Measurements from ENCODE around the gene FN1.

FN1 gene

DNA sequence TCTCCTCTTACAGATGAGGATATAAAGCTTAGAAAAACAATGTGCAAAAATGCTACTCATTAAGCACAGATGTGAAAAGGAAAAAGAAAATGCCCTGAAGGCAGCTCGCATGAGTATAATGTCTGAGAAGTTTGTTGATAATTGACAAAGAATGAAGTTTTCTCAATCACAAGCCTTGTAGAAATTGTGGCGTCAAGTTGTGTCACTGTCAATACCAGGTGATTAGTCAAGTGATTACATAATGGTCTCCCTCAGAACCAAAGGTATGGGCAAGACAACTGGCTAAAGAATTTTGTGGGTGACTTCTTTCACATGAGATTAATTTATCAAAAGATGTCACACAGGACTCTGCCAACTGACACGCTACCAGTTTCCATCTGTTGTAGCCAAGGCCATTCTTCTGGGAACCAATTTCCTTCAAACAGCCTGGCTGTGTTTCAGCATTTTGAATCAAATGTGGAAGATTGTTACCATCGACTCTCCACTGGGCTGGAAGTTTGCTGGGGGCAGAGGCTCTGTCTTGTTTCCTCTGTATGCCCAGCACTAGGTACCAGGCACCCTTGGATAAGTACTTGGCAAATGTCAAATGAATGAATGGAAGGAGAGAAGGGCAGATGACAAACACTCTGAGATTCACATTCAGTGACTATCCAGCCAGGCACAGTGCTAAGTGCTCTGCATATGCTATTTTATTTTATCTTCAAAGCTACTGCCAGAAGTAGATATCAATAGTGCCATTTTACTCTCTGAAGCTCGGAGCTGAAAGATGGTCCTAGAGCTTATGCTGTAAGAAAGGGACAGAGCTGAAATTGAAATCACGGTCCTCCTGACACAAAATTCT, 5.9 kb upstream of the FN1 start:
- no peak for DNase-seq

DNA sequence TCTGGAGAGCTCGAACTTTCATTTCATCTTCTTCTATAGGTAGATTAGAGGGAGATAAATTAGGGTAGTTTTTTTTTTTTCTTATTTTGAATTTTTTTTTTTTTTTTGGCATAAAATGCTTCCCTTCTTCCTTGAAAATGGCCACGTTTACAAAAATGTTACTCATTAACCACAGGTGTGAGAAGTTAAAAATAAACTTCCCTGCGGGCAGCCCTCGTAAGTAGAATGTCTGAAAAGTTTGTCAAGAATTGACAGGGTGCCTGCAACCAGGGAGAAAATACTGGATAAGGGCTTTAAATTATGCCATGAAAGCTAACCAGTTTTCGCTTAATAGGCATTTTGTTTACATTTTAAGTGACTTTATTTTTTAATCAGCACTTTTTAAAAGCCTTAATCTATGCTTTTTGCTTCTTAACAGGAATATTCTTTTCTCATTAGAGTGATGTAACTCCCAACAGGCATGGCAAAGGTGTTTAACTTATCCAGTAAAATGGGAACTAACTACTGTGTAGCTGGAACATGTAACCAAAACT, 4.2 kb upstream of the FN1 start:
- no peak for DNase-seq

DNA sequence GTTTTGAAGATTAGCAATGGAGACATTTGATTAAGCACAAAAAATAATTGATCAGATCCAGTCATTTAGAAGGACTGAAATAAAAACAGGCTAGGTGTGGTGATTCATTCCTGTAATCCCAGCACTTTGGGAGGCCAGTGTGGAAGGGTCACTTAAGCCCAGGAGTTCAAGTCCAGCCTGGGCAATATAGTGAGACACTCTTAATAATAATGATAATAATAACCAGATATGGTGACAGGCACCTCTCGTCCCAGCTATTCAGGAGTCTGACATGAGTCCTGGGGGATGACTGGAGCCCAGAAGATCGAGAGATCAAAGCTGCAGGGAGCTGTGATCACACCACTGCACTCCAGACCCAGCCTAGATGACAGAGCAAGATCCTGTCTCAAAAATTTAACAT, 3.5 kb upstream of the FN1 start:
- DNase-seq: no peak

DNA sequence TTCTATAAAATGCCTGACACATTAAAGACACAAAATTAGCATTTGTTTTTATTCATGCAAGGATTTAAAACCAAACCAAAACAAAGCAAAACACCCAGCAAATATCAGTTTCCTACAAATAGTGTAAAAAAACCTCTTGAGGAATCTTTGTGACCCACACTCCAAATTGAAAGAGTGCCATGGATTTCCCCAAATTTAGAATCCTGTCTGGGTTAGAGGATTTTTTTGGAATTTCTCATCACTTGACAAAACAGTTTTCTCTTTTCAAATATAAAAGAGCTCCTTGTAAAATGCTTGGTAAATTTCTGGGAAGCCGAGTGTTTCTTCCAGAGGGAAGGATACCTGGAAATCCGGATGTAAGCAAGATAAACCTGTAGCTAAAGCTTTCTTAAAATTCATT, 1.7 kb upstream of the FN1 start:
- no peak for DNase-seq

DNA sequence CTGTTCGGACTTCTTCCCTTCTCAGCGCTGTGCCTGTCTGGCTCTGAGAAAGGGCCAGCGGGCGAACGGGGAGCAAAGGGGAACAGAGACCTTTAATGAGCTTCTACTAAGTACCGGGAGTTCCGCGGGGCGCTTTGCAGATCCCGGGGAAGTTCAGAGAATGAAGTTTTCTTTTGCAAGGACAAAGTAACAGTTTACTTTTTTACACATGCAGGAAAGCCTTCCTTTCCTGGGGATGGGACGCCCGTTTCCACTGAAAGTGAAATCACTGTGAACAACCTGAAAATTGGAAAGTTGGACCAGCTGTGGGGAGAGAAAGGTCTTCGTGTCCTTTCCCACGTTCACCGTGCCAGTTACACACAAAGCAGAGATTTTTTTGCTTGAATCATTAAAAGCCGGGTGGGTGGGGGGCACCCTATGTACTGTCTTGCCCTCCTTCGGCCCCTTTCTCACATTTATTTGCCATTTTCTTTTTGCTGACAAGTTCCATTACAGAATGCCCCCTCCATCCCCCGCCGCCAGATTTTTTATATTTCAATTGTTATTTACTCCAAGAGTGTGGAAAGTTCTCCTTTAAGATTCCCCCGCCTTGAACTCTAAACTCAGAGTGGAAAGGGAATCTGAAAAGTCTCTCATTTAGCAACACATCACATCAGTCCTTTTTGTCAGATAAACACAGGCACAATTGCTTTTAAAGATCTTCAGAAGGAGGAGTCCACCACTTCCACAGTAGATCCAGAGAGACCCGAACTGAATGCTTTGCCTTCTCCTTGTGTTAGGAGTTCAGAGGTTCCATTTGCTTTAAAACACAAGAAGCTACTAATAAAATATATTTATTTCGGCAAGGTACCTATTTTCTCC, 1.1 kb upstream of the FN1 start:
- no peak for DNase-seq

DNA sequence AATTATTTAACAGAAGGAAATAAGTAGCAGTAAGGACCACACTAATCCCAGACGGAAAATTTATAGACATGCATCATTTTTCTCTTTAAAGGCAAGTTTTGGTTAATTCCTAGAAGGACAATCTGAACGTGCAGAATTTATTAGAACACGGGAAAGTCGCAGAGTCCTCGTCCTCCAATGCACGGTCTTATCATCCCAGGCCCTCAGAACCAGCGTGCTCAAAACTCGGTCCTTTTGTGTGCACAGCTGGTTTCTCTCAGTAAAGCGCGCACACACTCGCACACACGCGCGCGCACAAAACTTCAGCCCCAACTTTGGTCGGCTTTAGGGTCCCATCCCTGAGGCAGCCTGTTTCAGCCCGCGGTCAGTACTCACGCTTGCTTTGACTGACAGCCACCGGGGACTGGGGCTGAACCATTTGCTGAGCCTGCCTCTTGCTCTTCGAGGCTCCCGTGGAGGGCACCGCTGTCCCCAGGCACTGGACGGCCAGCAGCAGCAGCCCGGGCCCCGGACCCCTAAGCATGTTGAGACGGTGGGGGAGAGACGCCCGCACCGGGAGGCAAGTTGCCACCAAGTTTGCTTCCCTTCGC, 493 bp downstream of the FN1 start:
- DNase-seq: peak; percentile 72

DNA sequence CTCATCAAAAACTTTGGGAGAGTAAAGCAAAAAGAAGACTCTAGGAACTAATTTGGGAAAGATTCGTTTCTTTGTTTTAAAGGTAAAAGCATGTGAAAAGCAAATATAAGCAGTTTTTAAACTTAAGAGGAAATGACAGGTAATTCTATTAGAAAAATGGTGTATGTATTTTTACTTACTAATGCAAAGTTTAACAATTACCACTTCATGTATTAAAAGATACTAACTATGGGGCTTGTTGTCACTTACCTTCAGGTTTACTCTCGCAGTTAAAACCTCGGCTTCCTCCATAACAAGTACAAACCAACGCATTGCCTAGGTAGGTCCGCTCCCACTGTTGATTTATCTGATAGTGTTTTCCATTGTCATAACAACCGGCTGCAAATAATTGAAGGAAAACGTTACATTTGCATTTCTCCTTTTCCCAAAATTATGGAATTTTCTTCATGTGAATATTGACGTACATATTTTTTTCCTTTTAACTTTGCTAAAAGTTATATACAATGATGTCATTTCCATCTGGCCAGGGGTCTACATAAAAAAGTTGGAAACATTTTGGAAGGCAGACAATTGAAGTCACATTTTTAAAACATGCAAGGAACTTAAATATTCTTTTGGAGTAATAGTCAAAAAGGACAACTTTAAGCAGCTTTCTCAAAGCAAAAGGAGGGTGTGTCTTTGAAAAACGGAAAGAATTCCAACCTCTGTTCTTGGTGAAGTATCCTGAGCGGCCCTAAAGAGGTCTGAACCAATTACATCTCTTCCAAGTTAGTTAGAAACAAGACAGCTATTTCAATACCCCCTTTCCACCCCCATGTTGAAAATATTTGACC, 1.2 kb downstream of the FN1 start:
- no peak for DNase-seq

DNA sequence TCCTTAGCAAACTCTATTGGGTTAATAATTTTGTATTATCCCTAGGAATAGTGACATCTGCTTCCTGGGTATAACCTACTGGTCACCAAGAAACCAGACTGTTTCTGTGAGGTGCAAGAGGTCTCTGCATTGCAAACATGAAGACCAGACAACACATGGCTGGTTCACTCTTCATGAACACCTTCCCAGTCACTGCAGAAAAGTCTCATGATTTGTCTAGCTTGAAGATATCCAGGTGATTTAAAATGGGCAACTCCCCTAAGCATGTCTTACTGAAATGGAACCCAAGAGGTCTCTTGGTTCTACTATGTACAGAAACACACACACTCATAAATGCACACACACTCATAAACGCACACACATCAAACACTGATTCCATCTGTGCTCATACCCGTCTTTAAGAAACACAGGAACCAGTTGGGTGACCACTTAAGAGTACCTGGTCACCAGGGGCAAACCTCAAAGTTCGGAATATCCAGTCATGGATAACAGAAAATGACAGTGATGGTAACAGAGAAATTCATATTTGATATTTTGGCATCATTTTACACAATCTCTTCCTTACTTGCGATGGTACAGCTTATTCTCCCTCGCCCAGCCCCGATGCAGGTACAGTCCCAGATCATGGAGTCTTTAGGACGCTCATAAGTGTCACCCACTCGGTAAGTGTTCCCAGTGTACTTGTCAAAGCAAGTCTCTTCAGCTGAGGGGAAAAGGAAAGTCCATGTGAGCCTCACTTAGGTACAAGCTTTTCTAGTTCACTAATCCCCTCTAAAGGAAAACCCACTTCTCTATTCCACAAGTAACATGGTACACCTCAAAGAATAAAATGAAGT, 2.9 kb downstream of the FN1 start:
- DNase-seq: no peak

DNA sequence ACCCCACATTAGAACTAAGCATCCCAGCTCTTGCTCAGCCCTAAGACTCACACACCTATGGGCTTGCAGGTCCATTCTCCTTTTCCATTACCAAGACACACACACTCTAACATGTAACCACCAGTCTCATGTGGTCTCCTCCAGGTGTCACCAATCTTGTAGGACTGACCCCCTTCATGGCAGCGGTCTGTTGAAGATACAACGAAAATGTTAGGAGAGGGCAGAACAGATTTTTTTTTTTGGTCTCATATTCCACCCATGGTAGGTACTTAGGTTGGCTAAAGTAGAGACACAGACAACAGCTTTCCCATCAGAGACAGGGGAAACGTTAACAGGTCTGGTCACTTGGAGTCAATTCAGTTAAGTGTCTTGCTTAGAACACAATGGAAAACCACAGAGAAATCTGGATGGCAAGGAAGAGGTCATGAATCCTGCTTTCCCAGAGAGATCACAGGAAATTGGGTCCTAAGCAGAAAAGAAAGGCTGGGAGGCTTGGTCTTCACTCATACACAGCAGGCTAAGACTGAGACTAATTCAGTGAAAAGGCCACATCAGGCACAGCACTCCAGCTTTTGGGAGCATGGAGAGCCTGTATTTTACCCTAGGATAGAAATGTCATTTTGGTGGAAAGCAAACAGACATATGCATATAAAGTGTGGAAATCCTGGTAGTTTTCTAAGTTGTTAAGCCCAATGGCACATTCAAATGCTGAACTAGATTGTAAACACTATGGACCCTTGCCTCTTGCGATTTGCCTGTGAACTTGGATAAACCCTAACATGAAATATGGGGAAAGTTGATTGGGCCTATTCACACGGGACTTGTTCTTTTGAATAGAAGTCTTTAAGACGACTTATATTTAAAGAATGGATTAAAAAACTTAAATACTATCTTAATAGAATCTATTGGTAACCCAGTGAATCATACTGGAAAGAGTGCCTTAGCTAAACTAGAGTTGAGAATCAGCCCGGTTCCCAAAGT, 3.8 kb downstream of the FN1 start:
- no peak for DNase-seq

DNA sequence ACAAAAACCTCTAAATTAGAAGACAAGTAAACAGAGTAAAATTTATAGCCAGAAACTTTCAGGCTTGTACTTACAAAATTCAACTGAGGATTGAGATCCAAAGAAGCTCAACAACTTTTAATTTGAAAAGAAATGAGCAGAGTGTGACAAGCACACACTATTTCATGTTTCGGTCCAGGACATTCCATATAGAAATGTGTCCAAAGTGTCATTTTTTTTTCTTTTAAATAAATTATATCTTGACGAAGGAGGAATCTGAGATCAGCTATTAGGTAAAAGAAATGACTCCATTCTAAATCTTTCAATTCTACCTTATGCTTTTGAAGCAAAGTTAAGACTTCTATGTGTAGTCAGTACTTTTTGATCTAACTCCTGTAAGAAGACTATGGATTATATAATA, 4.6 kb downstream of the FN1 start:
- DNase-seq: no peak

DNA sequence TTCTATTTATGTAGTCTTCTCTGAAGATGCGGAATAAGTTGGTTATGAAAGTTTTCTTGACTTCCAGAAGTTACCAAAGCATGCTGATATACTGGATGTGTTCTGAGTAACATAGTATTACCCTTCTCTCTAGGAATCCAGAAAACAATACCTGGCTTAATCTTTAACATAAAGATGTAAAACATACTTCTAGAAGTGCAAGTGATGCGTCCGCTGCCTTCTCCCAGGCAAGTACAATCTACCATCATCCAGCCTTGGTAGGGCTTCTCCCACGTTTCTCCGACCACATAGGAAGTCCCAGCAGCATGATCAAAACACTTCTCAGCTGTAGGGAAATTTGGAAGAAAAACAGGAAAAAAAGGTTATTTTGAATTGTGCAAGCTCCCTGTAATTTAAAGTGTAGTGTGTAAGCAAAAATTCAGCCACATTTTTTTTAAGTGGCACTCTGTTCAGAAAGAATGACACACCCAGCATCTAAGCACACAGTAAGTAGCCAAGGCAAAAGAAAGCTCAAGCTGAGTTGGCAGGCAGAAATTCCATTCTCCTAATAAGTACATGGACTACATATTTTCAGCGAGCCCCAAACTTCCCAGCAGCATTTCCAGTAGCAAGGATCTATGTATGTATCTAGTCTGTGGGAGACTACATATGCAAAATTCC, 5.2 kb downstream of the FN1 start:
- peak; percentile 30 for DNase-seq

DNA sequence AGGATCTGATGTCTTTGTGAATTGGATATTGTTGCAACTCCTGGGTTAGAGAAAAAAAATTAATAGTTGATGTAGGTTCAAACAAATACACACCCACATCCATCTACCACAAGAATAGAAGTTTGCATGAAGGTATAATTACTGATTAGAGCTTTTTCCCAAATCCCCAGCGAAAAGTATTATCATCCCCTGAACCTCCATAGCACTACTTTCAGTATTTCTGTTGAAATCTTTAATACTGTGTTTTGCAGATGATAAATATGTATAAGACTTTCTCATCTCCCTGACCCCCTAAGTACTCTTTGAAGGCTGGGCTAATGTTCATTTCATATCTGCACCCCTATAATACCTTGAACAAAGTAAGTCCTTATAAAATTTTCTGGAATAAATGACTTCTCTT, 6.4 kb downstream of the FN1 start:
- DNase-seq: no peak

DNA sequence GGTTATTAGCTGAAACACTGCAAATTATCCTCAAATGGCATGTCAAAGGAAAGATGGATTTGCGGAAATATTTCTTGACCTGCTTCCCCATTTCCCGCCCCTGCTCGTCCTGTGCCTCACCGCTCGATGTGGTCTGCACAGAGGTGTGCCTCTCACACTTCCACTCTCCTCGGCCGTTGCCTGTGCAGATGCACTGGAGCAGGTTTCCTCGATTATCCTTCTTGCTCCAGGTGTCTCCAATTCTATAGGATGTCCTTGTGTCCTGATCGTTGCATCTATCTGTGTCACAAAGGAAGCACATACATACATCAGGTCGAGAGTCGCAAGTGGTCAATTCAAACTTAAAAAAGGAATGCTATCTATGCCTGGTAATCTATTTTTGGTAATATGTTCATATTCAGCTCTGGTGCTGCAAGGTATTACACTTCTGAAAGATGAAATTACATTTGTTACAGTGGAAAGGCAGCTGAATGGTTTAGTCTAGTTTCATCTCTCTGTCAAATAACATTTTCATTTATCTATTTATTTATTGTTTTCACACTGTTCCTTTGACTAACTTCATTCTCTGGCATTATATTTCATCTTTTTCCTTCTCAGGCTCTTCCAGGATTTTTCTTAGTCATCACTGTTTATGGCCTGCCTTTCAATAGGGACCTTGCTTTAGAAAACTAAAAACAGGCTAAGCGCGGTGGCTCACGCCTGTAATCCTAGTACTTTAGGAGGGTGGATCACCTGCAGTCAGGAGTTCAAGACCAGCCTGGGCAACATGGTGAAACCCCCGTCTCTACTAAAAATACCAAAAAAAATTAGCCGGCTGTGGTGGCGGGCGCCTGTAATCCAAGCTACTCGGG, 7.6 kb downstream of the FN1 start:
- no peak for DNase-seq

DNA sequence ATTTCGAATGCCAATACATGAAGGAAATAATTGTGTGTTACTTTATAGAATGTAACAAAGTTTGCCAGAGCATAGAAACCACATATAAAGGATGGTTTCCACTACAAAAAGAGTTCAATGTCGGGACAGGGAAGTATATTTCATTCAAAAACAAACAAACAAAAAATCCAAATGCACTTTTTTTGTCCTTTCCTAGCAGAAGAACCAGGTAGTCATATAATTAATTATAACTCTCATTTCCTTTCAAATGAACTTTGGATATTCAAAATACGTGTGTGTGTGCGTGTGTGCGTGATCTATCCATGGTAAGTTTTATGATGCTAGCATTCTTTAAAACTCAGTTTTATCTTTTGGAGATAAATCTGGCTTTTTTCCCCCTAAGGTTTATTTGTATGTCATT, 8.3 kb downstream of the FN1 start:
- DNase-seq: no peak

DNA sequence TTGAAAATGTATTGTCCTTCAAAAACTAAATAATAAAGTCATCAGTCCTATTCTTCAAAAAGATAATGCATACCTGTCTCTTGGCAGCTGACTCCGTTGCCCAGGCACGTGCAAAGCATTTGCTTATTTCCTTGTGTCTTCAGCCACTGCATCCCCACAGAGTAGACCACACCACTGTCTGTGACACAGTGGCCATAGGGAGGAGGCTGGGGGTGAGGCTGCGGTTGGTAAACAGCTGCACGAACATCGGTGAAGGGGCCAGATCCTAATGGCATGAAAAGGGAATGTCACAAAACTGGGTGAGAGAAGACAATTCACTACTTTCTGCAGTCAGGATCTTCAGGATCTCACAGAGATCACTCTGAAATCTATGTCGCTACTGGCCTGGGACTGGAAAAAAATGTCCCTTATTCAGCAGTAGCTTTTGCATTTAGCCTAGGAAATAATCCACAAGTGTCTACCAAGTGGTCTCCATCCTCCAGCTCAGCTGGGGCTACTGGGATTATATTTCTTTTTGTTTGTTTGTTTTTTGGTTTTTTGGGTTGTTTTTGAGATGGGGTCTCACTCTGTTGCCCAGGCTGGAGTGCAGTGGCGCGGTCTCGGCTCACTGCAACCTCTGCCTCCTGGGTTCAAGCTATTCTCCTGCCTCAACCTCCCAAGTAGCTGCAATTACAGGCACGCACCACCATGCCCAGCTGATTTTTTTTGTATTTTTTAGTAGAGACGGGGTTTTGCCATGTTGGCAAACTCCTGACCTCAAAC, 10.7 kb downstream of the FN1 start:
- DNase-seq: no peak

DNA sequence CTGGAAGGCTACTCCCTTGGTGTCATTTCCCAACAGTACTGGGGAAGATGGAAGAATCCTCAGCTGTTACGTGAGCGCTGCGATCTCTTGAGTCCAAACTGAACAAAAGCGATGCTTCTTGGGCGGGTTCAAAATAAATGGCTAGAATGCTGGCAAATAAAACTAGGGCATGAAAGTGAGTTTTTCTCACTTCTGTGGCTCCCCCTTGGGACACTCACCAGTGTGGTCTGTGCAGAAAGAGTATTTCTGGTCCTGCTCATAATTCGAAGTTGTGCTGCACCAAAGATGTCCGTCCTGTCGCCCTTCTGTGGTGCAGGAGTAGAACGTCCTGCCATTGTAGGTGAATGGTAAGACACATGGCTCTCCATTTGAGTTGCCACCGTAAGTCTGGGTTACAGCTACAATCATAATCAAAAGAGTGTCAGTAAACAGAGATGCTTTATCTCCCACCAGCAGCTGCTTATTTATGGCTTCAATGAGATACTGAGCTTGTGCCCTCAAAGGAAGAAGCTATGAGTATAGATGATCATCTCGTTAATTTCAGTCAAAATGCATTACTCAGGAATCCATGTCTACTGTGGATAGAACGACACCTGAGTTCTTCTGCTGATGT, 11.8 kb downstream of the FN1 start:
- DNase-seq: no peak

DNA sequence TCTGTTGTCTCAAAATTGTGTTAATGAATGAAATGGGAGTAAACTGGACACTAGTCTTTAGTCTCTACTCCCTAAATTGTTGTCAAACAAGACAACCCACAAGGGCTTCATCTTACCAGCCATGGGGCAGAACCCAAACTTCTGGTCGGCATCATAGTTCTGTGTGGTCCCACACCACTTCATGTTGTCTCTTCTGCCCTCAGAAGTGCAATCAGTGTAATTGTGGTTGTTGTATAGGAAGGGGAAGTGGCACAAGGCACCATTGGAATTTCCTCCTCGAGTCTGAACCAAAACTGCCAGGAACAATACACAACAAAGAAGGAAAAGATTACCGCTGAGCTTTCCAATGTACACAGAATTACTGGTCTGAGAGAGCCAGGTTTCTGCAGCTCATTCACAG, 12.6 kb downstream of the FN1 start:
- DNase-seq: no peak

DNA sequence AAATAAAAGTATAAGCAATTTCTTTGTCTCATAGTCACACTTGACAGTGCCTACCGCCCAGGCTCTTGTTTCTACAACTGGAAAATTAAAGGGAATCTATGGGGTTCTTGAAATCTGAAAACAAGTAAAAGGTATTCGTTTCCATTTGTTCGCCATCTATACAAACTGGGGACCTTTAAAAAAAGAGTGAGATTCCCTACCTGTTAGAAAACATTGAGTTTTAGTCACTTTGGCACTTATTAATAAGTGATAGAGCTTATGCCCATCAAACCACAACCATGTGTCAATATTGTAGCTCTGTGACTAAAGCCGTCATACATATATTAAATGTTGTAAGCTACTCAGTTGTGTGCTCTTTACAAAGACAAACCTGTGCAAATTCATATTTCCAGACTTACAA, 13.2 kb downstream of the FN1 start:
- no peak for DNase-seq

Measured in femur (tissue), 1 donor.